GM21717 (cell line): ENCODE measurements around the gene ATP5F1D.

Source experiments
- ATAC-seq: cut with Tn5 transposase; IDR thresholded peaks from one replicate; pipeline ENCODE4 v1.9.1; 2021; ENCODE audit warnings: mild to moderate bottlenecking, moderate library complexity; ENCODE audit not compliant: unreplicated experiment

ATP5F1D gene

GRCh38 chr19:1257475-1258162 is 16.1 kb downstream of the ATP5F1D start:
- no peak for ATAC-seq

DNA sequence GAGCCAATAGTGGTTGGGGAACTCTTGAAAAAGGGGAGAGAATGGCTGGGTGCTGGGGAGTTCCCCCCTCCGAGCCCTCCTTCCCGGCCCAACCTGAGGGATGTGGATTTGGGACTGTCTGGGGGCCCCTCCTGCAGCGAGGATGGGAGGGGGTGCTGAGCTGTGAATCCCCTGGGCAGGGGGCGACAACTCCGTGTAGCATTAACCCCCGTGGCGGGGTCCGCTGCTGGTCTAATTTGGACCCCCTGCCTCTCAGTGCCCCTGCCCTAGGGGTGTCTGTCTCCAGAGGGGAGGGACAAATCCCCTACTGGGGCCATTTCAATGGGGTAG is 16.6 kb downstream of the ATP5F1D start:
- ATAC-seq: no peak

DNA sequence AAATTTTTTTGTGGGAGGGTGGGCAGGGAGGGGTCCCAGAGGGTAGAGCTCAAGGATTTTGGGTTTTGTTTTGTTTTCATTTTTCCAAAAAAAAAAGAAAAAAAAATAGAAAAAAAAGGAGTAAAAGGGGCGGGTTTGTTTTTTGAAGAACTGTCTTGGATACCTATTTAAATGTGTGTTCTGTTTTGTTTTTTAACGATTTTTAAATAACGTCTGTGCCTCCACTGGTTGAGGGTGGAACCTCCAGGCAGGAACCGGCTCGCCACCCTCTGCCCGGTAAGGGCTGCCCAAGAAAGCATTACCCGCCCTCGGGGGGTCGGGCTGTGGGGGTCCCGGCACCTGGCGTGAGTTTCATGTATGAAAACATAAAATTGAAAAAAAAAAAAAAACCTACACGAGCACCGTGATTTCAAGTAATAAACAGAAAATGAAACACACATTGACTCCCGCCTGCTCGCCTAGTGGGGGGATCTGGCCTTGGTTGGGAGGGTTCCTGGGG is 17.2 kb downstream of the ATP5F1D start:
- no peak for ATAC-seq

- ATAC-seq: peak; percentile 15
Measured at GRCh38 chr19:1259206-1259875, 17.8 kb downstream of the ATP5F1D start.

DNA sequence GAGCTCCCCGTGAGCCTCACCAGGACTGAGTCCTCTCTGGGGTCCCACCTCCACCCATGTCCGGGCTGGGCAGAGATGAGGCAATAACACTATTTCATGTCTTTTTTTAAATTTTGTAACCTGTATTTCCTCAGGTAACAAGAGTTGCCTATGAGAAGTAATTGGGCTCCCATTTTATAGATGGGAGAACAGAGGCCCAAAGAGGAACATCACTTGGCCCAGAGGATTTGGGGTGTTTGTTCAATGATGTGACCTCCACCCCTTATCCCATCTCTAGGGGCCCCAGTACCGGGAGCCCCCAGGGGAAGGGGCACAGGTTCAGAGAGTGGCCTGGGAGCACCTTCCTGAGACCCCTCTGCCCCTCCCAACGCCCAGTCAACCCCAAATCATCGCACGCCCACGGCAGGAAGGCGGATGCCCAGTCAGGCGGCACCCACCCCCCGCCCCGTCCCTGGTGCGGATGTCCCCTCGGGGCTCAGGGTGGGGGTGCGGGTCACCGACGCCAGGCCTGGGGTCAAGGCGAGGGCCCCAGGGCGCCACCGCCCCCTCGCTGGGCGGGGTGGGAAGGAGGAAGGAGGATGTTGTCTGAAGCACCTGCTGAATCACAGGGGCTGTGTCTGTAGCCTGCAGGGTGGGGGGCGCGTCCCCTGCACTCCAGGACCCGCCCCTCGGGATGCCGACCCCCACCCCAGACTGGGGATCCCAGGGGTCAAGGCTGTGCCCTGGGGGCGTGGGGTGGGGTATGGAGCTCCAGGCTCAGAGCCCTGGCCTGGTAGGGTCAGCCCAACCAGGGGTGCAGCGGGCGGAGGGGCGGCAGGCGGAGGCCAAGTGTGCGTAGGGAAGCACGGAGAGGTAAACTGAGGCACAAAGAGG is 18.6 kb downstream of the ATP5F1D start:
- peak; percentile 0 for ATAC-seq

- ATAC-seq: peak; percentile 29
Measured at GRCh38 chr19:1260749-1261537, 19.4 kb downstream of the ATP5F1D start.

DNA sequence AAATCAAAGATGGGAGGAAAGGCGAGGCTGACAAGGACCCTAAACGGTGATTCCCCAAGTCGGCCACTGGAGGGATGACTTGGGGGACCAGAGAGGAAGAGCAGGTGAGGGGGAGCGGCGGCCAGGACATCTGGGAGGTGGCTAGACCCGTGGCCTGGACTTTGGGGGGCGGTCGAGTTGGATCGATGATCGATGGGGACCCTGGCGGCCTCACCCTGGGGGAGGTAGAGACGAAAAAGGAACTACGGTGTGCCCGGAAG is 19.9 kb downstream of the ATP5F1D start:
- no peak for ATAC-seq

DNA sequence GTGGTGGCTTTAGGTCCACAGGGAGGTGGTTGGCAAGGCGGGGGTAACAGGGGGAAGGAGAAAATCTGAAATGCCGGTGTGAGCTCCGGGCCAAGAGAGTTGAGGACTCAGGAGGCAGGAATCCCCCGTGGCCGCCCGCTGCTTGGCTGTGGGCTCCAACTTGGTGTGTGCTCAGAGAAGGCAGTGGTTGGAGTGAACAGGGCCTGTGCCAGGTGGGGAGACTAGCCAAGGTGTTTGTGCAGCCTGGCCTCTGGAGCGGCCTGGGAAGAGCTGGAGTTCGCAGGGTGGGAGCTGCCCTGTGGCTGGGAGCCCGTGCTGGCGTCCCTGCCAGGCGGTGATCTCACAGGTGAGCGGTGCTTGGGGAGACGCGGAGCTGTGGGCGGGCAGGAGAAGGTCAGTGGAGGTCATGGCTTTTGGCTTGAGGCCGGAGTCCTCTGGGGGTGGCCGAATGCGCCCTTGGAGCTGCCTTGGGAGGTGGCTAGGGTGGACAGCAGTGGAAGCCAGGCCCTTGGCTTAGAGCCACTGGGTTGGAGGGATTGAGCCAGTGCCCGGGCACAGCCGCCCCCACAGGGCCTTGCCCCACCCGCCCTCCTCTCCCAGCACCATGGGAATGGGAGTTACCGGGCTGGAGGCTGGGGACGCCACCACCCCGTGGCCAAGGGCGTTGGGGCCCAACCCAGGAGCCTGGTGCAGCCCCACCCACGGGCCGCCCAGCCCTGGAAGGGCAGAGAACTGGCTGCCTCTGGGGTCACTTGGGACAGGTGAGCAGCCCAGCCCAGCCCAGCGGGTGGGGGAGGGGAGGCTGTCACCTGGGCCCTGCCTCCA is 20.5 kb downstream of the ATP5F1D start:
- no peak for ATAC-seq

- no peak for ATAC-seq
Measured at GRCh38 chr19:1262623-1263123, 21.1 kb downstream of the ATP5F1D start.

DNA sequence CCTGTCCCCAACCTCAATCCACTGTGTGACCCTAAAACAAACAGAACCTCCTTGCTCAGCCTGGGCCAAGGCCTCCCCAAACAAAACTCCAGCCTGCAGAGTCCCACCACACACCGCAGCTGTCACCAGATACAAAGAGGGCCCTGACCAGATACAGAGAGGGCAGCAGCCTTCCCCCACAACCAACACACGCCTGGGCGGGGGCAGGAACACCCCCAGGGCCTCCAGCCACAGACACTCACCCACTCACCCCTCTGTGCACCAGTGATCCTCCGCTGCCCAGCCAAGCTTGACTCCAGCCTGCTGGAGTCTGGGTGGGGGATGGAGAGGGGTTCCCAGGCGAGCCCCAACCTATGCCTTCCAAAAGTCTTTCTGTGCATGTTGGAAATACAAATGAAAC is 21.6 kb downstream of the ATP5F1D start:
- no peak for ATAC-seq

DNA sequence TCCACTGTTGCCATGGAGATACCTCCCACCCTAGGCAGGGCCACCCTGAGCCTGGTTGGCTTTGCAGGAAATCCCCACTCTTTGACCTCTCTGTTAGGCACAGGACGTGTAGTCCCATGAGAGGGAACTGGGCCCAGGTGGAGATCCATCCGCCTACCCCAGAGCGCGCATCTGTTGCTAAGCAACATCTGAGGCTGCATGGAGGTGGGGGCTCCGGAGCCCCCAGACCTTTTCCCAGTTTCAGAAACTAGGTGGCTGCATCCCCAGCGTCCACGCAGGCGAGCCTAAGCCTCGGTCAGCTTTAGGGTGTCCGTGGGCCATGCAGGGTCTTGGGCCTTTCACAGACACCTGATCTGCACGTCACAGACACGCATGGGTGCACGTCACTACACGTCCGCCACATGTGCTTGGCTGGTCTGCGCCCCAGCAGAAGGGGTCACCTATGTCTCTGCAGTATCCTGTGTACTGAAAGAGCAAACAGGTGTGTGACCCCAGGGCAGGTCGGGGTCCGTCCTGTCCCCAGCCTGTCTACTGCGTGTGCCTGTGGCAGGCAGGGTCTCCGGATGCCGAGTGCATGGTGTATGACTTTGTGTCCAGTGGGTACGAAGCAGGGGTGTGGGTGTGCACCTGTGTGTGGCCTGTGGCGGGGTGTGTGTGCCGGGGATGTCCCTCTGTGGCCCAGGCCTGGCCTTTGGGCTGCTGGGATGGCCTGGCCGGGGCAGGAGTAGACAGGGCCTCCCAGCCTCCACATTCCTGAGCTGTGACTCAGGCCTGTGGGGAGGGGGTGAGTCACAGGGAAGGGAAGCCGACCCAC is 23.5 kb downstream of the ATP5F1D start:
- ATAC-seq: no peak

DNA sequence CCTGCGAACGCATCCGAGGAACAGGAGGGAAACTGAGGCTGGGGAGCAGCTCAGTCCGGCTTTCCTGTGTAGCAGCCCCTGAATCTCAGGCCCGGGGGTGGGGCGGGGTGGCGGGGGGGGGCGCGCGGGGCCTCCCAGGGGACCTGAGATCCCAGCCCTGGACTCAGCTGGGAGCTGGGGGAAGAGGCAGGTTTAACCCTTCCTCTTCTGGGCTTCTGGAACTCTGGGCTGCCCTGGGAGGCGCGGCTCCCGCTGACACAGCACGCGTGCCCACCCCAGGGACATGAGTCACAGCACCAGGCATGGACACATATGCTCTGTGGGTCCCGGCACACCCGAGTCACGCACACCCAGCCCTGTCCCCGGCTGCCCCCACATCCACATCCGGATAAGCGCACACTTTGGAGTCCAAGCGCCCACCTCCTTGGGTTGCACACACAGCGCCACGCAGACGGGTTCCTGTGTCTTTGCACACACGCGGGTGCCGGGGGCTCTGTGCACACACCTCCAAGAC is 24.1 kb downstream of the ATP5F1D start:
- no peak for ATAC-seq

- no peak for ATAC-seq
Measured at GRCh38 chr19:1266129-1266915, 24.8 kb downstream of the ATP5F1D start.

- ATAC-seq: no peak
Measured at GRCh38 chr19:1266916-1267476, 25.4 kb downstream of the ATP5F1D start.

- ATAC-seq: no peak
Measured at GRCh38 chr19:1267477-1268225, 26.1 kb downstream of the ATP5F1D start.

GRCh38 chr19:1268226-1269064 is 26.9 kb downstream of the ATP5F1D start:
- ATAC-seq: no peak
